ENCODE data around the gene AQP2. TPM values are rescaled to one million over a fixed set of nuclear protein-coding genes. Genes with fewer than 3 reads are reported as not detected.
"Not testable (repeated sequence)": the region's sequence is repeated elsewhere in the genome, so short reads cannot be mapped to it uniquely, and the experiment has no call there.

AQP2 gene
- total RNA-seq, 1 experiment from 2014 or later = not detected

DNA sequence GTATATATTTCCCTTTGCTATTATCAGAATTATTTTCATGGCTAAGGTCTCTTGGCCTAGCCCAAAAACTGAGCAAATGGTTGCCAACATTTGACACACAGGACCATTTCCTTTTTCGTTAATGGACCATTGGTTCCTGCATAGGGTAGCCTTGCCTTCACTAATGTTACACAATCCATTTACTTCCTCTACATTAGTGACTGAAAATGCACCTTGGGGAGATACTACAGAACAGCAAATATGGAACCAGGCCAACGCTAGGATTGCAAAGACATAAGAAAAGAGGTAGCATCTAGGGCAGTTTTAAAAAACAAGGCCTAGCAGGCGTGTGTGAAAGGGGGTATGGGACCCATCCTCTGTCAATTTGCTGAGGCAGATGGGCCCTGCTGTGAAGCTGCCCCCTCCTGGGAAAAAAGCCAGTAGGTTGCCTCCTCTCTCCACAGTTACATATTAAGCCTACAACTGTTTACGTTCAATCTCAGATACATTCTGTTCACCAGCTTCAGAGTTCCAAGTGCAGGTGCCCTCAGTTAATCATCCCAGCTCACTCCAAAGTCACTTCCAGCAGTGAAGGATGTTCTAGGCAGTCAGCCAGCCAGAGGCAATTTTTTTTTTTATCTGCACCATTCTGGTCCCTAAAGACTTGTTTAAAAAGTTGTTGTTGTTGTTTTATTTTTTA is 37.2 kb downstream of the AQP2 start:
- DNase-seq (ENCODE audit: low read depth) = no peak

DNA sequence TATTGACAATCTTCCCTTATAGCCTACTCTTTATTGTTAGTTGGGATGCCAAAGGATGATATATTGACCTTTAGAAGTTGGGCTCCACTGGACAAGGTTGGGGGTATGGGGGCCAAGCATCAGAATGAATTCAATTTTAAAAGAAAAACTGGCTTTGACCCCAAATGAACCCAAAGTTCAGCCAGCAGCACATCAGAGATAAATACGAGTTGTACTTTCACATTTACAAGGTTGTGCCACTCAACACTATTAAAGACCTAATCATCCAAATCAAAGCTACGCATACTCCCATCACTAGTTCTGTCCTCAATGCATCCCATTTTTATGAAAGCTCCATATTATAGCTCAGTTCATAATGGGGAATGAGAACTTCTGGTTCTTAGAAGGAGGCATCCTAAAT is 38.9 kb downstream of the AQP2 start:
- not testable (repeated sequence) for DNase-seq (ENCODE audit: low read depth)

DNA sequence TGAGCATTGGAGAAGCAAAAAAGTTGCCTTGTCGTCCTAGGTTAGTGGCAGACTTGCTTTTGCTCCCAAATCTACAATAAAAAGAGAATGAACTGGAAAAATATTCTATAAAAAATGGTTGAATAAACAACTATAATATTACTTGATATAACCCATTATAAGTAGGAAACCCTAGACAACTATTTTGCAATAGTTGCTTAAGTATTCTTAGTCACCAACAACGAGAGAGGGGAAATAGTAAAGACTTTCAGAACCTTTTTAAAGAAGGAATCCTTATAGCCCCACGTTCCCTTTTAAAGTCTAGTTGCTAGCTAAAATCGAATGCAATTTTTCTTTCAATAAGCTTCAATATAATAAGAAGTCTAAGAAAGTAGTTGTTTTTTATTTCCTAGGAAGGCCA is 39.7 kb downstream of the AQP2 start:
- no peak for DNase-seq (ENCODE audit: low read depth)

DNA sequence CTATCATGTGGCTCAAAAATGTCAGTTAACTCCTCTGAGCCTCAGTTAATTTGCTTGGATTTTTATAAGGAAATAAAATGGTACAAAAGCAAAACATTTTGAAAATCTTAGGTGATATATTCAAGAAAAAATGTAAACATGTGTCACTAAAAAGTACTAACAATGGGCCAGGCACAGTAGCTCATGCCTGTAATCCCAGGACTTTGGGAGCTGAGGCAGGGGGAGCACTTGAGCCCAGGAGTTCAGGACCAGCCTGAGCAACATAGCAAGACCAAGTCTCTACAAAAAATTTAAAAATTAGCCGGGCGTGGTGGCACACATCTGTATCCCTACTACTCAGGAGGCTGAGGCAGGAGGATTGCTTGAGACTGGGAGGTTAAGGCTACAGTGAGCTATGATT is 47.9 kb downstream of the AQP2 start:
- DNase-seq (ENCODE audit: low read depth) = no peak

DNA sequence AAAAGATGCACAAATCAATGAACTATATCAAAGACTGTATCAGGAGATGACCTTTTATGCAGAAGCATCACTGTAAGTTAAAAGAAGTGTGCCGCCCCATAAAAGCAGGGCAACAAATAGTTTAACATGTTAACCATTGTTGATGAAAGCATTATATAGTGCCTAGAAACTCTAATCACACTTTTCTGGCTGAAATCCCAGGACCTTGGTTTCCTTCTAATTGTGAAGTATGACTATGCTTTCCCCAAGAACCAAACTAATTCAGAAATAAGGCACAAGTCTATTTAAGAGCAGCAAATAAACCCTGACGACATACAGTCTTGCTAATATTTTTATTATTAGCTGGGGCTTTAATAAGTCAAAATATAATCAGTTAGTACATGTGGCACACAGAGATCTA is 53.1 kb downstream of the AQP2 start:
- no peak for DNase-seq (ENCODE audit: low read depth)

DNA sequence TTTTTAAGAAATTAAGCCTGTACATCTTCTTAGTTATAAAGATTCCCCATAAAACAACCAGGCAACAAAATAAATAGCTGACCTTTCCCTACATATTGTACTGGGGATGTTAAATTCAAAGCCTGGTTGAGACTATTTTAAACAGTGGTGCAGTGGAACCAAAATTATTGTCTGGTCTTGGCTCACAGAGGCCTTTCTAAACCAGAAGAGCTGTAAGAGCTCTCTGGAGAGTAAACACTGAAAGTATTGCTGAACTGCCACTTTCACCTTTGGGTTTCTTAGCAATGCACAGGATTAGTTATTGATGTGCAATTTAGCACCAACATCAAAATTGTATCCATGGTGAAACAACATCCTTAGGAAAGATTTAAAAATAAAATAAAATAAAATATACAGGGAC is 54.2 kb downstream of the AQP2 start:
- DNase-seq (ENCODE audit: low read depth) = no peak

DNA sequence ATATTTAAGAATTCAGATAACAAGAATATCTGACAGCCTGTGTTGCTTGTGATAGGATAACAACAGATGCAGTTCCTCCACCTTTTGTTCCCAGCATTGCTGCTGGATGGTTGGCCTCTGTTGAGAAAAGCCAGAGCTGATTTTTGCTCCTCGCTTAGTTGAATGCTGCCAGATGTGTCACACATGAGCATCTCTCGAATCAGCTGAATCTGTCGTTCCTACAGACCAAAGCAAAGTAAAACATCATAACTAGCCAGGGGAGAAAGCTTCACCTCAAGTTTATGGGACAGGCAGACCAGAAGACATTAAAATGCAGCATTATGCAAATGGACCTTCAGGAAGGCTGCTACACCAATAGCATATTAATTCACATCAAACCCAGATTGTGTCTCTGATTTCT is 54.6 kb downstream of the AQP2 start:
- DNase-seq (ENCODE audit: low read depth) = no peak

DNA sequence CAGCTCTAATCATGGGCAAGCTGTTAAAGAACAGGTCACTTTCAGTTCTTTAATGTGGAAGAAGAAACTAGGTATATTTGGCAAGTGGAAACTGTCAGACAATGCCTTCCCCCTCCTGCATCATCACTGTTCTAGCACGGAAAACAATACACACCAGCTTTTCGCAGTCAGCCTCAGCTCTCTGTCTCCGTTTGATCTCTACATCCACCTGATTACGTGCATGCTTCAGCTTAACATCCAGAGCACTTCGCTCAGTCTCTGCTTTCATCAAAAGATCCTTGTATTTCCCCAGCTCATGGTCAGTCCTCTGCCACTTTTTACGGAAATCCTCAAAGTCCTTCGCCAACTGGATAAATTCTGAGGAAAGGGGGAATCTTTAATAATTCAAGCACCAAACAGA is 55.7 kb downstream of the AQP2 start:
- no peak for DNase-seq (ENCODE audit: low read depth)

DNA sequence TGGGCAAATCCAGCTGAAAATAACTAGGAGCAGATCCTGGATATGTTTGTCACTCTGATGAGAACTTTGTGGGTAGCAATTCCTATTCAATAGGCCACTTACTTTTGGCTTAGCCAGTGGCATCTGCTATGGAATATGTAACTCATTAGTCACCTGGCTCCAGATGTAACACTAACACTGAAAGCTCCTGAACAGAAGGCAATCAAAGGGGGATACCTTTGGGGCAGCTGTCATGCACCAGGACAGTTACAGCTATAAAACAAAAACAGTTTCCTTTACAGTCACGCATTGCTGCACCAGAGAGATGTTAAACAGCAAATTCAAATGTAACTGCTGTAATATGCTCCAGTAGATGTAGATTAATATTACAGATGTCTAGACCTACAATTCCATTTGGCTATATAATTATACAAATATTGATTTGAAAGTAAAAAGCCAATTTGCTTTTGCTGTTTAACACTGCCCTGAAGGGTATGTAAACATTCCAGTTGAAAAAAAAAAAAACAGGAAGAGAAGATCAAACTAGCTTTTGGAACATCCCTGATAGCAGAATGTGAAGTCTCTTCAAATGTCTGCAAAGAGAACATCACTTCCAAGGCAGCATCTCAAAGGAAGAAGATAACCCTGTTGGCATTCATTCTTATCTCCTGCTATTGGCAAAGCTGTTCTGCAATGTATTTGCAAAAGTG is 56.4 kb downstream of the AQP2 start:
- peak; percentile 22 for DNase-seq (ENCODE audit: low read depth)

Other genes starting within 250 kb of the AQP2 start
- 24.4 and 28.0 TPM in 2 replicates for gene FMNL3, start 243.3 kb upstream of the AQP2 start, total RNA-seq (2014; rRNA removed; shearing (Covaris generic))
- gene TMBIM6, start 209.2 kb upstream of the AQP2 start, total RNA-seq (2014; rRNA removed; shearing (Covaris generic)) = 653 and 692 TPM in 2 replicates
- gene NCKAP5L, start 122.3 kb upstream of the AQP2 start, total RNA-seq (2014; rRNA removed; shearing (Covaris generic)) = 5.0 and 5.7 TPM in 2 replicates
- gene BCDIN3D, start 107.6 kb upstream of the AQP2 start, total RNA-seq (2014; rRNA removed; shearing (Covaris generic)) = 2.9 and 5.6 TPM in 2 replicates
- gene FAIM2, start 46.8 kb upstream of the AQP2 start, total RNA-seq (2014; rRNA removed; shearing (Covaris generic)) = 0.98 and 1.2 TPM in 2 replicates
- not detected in 2 replicates for gene AQP5, start 11.1 kb downstream of the AQP2 start, total RNA-seq (2014; rRNA removed; shearing (Covaris generic))
- 0.10 TPM in 1 of 2 replicates, not detected in the other for gene AQP6, start 22.2 kb downstream of the AQP2 start, total RNA-seq (2014; rRNA removed; shearing (Covaris generic))
- gene RACGAP1, start 74.8 kb downstream of the AQP2 start, total RNA-seq (2014; rRNA removed; shearing (Covaris generic)) = 158 and 173 TPM in 2 replicates
- 0.24 and 0.39 TPM in 2 replicates for gene ASIC1, start 106.9 kb downstream of the AQP2 start, total RNA-seq (2014; rRNA removed; shearing (Covaris generic))
- gene SMARCD1, start 134.6 kb downstream of the AQP2 start, total RNA-seq (2014; rRNA removed; shearing (Covaris generic)) = 35.9 and 41.8 TPM in 2 replicates
- 0.39 TPM in 1 of 2 replicates, not detected in the other for gene GPD1, start 153.3 kb downstream of the AQP2 start, total RNA-seq (2014; rRNA removed; shearing (Covaris generic))
- 87.1 and 93.9 TPM in 2 replicates for gene COX14, start 161.5 kb downstream of the AQP2 start, total RNA-seq (2014; rRNA removed; shearing (Covaris generic))
- gene CERS5, start 216.6 kb downstream of the AQP2 start, total RNA-seq (2014; rRNA removed; shearing (Covaris generic)) = 10.2 and 10.9 TPM in 2 replicates

All from RPMI7951 (cell line).